ENCODE results near the gene CENPN.

The CENPN gene

GRCh38 chr16:81077076-81077940 lies 70.3 kb downstream of the CENPN start, which contains the start of gene C16orf46:
TSS of gene C16orf46 (minus strand) at chr16:81077238. CDS start at chr16:81063955, 13,283 bp downstream.
- DNase-seq (ENCODE audit: low spot score) = peak; percentile 95

GRCh38 chr16:81080233-81080632 lies 73.2 kb downstream of the CENPN start:
- DNase-seq (ENCODE audit: low spot score) = no peak

GRCh38 chr16:81081014-81081413 lies 74.0 kb downstream of the CENPN start:
- DNase-seq (ENCODE audit: low spot score) = no peak
